Gastroesophageal sphincter (tissue), 3 donors: Measurements from ENCODE around the gene GCNT4.
"Not testable (repeated sequence)": the region's sequence is repeated elsewhere in the genome, so short reads cannot be mapped to it uniquely, and the experiment has no call there.

ENCODE experiments used
- CTCF ChIP-seq, 4 experiments: fragments of 200-600 bp in 2 of 4; fragments of 450-650 bp in 2 of 4; sonication (generic) in 1 of 4; IDR thresholded peaks; one replicate each; pipeline ENCODE4 v1.5.1; 2017 to 2019; ENCODE audit warnings: antibody characterized with exemption in 4 of 4, mild to moderate bottlenecking in 2 of 4, moderate library complexity in 2 of 4
- POLR2AphosphoS5 ChIP-seq: sonication (generic); formaldehyde crosslinking; IDR thresholded peaks from one replicate; pipeline ENCODE4 v1.6.1; 2017; ENCODE audit warnings: antibody characterized with exemption

- TF ChIP-seq CTCF (IDR thresholded peaks at IDR 0.05); POLR2AphosphoS5: not testable (repeated sequence)
Observed at GRCh38 chr5:75079346-75079745, 27.0 kb upstream of the GCNT4 start.
